Measurements from ENCODE around the gene ZKSCAN8. TPM values are rescaled to one million over a fixed set of nuclear protein-coding genes. Genes with fewer than 3 reads are reported as not detected.
A peak's percentile ranks its signal among the peaks of the same experiment; 100 is the strongest.

Gene ZKSCAN8
- total RNA-seq, 4 donors from 2014 or later = 5.6 to 26.4 (median 15.5) TPM

- no peaks in the 10 kb centered on the region for H3K27me3 ChIP-seq
Measured at GRCh38 chr6:28159029-28159607, 17.4 kb downstream of the ZKSCAN8 start.

GRCh38 chr6:28160233-28160632 lies 18.6 kb downstream of the ZKSCAN8 start:
- Histone ChIP-seq H3K27me3 (no peaks in the 10 kb centered on the region), H3K27ac (no peak overlapping the region), H3K4me3 (no peak overlapping the region), H3K36me3 (peaks cover 0 to 17% (median 0%) of the 10 kb centered on the region in 3 donors), H3K9me3 (no peaks in the 10 kb centered on the region), H3K4me1 (peaks cover 0 to 8% (median 0%) of the 10 kb centered on the region in 4 donors)
- DNase-seq = no peak
- TF ChIP-seq POLR2A (IDR thresholded peaks at IDR 0.05) (no peak), CTCF (IDR thresholded peaks at IDR 0.05) (no peak)

More at GRCh38 chr6:28159029-28159607, 17.4 kb downstream of the ZKSCAN8 start:
- no peak overlapping the region for H3K4me3 ChIP-seq
- H3K9me3 ChIP-seq = no peaks in the 10 kb centered on the region
- H3K27ac ChIP-seq = no peak overlapping the region
- DNase-seq = no peak
- TF ChIP-seq CTCF (IDR thresholded peaks at IDR 0.05) (no peak), POLR2A (IDR thresholded peaks at IDR 0.05) (no peak)
- H3K36me3 ChIP-seq = peaks cover 0 to 28% (median 0%) of the 10 kb centered on the region in 3 donors
- peaks cover 0 to 8% (median 0%) of the 10 kb centered on the region in 4 donors for H3K4me1 ChIP-seq

GRCh38 chr6:28161410-28162079 lies 19.9 kb downstream of the ZKSCAN8 start:
- H3K27ac ChIP-seq = peak overlapping the region in 2 of 4 donors; percentile 2 to 38

GRCh38 chr6:28165563-28165962 lies 23.9 kb downstream of the ZKSCAN8 start:
- Histone ChIP-seq H3K9me3 (no peaks in the 10 kb centered on the region), H3K4me1 (peaks cover 0 to 8% (median 0%) of the 10 kb centered on the region in 4 donors), H3K27ac (no peak overlapping the region), H3K27me3 (no peaks in the 10 kb centered on the region), H3K36me3 (no peaks in the 10 kb centered on the region), H3K4me3 (no peak overlapping the region)
- no peak for DNase-seq
- TF ChIP-seq CTCF (IDR thresholded peaks at IDR 0.05) = no peak
- TF ChIP-seq POLR2A (IDR thresholded peaks at IDR 0.05) = no peak

More at GRCh38 chr6:28161410-28162079, 19.9 kb downstream of the ZKSCAN8 start:
- H3K9me3 ChIP-seq = no peaks in the 10 kb centered on the region
- H3K27me3 ChIP-seq = no peaks in the 10 kb centered on the region
- peaks cover 0 to 4% (median 0%) of the 10 kb centered on the region in 3 donors for H3K36me3 ChIP-seq
- peaks cover 0 to 8% (median 0%) of the 10 kb centered on the region in 4 donors for H3K4me1 ChIP-seq
- peak; percentile 62 to 87 (median 86) for DNase-seq
- H3K4me3 ChIP-seq = peak overlapping the region; percentile 36 to 56 (median 48)
- TF ChIP-seq CTCF (IDR thresholded peaks at IDR 0.05) (no peak), POLR2A (IDR thresholded peaks at IDR 0.05) (peak; percentile 21 to 38)

GRCh38 chr6:28167068-28167467 lies 25.4 kb downstream of the ZKSCAN8 start:
- no peak for DNase-seq
- TF ChIP-seq CTCF (IDR thresholded peaks at IDR 0.05) (no peak), POLR2A (IDR thresholded peaks at IDR 0.05) (no peak)
- Histone ChIP-seq H3K36me3 (no peaks in the 10 kb centered on the region), H3K27ac (no peak overlapping the region), H3K4me3 (no peak overlapping the region), H3K27me3 (no peaks in the 10 kb centered on the region), H3K9me3 (no peaks in the 10 kb centered on the region), H3K4me1 (peaks cover 0 to 5% (median 0%) of the 10 kb centered on the region in 4 donors)
